ENCODE measurements around the gene NFIA. TPM values are rescaled to one million over a fixed set of nuclear protein-coding genes. Genes with fewer than 3 reads are reported as not detected.

The NFIA gene
- polyA plus RNA-seq, 1 donor (not counting 4 experiments of a cell fraction or from before 2014, with no cell fraction given), result 14.7 TPM

DNA sequence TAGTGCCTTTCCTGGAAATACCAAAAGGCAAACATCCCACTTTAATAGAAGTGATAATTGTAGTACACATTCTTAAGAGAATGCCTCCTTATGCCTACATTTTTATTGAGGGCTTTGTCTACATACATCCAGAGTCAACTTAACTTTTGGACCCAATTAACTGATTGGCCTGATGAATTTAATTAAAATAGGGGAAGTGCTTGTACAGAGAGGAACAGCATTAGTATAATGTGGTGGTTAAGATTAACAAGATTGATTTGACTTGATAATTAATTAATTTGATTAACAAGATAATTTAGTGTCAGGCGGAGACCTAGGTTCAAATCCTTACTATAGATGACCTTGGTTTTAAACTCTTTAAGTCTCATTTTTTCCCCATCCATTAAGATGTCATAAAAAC is 111.4 kb downstream of the NFIA start:
- no peaks in the 10 kb centered on the region for H3K9me1 ChIP-seq (ENCODE audit: control insufficient read depth, extremely low read depth, insufficient read depth, low read length)
- H3K4me1 ChIP-seq (ENCODE audit: control insufficient read depth, extremely low read depth, insufficient read depth, low read length), result no peaks in the 10 kb centered on the region
- H3K36me3 ChIP-seq (ENCODE audit: control insufficient read depth in 2 of 2, extremely low read depth in 1 of 2, insufficient read depth in 2 of 2, low read length in 2 of 2), result no peaks in the 10 kb centered on the region
- no peak overlapping the region for H3K4me2 ChIP-seq (ENCODE audit: control insufficient read depth, extremely low read depth, insufficient read depth, low read depth, low read length)
- dilution Hi-C loops (cut with MboI; ENCODE audit: extremely low pct_ligation_motif_present, low sequenced_read_pairs), result no loop called here
- no peak overlapping the region for H3K27ac ChIP-seq (ENCODE audit: control insufficient read depth, insufficient read depth, low read length)
- DNase-seq (ENCODE audit: low read depth, low spot score) (no peak), FAIRE-seq (no peak)
- H3K9me3 ChIP-seq (ENCODE audit: control insufficient read depth, low read depth, low read length), result no peaks in the 10 kb centered on the region
- no peaks in the 10 kb centered on the region for H4K20me1 ChIP-seq (ENCODE audit: control insufficient read depth, extremely low read depth, insufficient read depth, low read length)
- H3K79me2 ChIP-seq (ENCODE audit: control insufficient read depth, insufficient read depth, low read length), result peaks cover 3% of the 10 kb centered on the region
- H3K9ac ChIP-seq (ENCODE audit: control insufficient read depth, extremely low read depth, insufficient read depth, low read length), result no peak overlapping the region
- H3K4me3 ChIP-seq (ENCODE audit: control insufficient read depth in 2 of 3, extremely low read depth in 1 of 3, insufficient read depth in 2 of 3, low read depth in 1 of 3, low read length in 3 of 3), result no peak overlapping the region
- H2AFZ ChIP-seq (ENCODE audit: control insufficient read depth, low read length), result no peak overlapping the region
- H3K27me3 ChIP-seq (ENCODE audit: control insufficient read depth, extremely low read depth, insufficient read depth, low read length), result no peaks in the 10 kb centered on the region
- TF ChIP-seq, protein P1, sequence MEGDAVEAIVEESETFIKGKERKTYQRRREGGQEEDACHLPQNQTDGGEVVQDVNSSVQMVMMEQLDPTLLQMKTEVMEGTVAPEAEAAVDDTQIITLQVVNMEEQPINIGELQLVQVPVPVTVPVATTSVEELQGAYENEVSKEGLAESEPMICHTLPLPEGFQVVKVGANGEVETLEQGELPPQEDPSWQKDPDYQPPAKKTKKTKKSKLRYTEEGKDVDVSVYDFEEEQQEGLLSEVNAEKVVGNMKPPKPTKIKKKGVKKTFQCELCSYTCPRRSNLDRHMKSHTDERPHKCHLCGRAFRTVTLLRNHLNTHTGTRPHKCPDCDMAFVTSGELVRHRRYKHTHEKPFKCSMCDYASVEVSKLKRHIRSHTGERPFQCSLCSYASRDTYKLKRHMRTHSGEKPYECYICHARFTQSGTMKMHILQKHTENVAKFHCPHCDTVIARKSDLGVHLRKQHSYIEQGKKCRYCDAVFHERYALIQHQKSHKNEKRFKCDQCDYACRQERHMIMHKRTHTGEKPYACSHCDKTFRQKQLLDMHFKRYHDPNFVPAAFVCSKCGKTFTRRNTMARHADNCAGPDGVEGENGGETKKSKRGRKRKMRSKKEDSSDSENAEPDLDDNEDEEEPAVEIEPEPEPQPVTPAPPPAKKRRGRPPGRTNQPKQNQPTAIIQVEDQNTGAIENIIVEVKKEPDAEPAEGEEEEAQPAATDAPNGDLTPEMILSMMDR (optimal IDR thresholded peaks at IDR 0.05 in 1 of 3, IDR thresholded peaks at IDR 0.05 in 1 of 3, conservative IDR thresholded peaks at IDR 0.05 in 1 of 3; ENCODE audit: extremely low read depth in 1 of 3, insufficient read depth in 2 of 3, low read length in 3 of 3), result no peak
- no peak for TF ChIP-seq EZH2 (IDR thresholded peaks at IDR 0.05; ENCODE audit: low read length)

DNA sequence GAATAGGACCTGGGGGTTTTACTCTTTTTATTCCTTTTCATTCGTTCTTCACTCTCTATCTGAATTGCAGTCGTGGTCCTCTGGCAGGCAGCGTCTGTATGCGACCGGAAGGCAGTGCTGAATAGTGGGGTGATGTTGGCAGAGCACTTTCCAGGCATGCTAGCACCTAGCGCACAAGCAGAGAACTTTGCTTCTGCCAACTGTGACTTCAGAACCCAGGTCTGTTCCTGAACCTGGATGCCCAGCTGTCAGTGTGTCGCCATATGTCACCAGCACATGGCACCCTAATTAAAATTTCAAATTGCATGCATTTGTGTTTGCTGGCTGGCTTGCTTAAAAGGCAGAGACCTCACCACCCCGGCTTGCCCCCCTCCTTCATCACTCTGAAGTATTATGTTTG is 116.2 kb downstream of the NFIA start:
- Histone ChIP-seq H3K4me3 (ENCODE audit: control insufficient read depth in 2 of 3, extremely low read depth in 1 of 3, insufficient read depth in 2 of 3, low read depth in 1 of 3, low read length in 3 of 3) (no peak overlapping the region), H2AFZ (ENCODE audit: control insufficient read depth, low read length) (no peak overlapping the region), H3K79me2 (ENCODE audit: control insufficient read depth, insufficient read depth, low read length) (peaks cover 5% of the 10 kb centered on the region), H3K9me1 (ENCODE audit: control insufficient read depth, extremely low read depth, insufficient read depth, low read length) (no peaks in the 10 kb centered on the region), H3K9ac (ENCODE audit: control insufficient read depth, extremely low read depth, insufficient read depth, low read length) (no peak overlapping the region), H3K27me3 (ENCODE audit: control insufficient read depth, extremely low read depth, insufficient read depth, low read length) (no peaks in the 10 kb centered on the region), H3K27ac (ENCODE audit: control insufficient read depth, insufficient read depth, low read length) (no peak overlapping the region), H3K4me1 (ENCODE audit: control insufficient read depth, extremely low read depth, insufficient read depth, low read length) (peaks cover 14% of the 10 kb centered on the region), H3K36me3 (ENCODE audit: control insufficient read depth in 2 of 2, extremely low read depth in 1 of 2, insufficient read depth in 2 of 2, low read length in 2 of 2) (no peaks in the 10 kb centered on the region), H4K20me1 (ENCODE audit: control insufficient read depth, extremely low read depth, insufficient read depth, low read length) (no peaks in the 10 kb centered on the region), H3K4me2 (ENCODE audit: control insufficient read depth, extremely low read depth, insufficient read depth, low read depth, low read length) (no peak overlapping the region), H3K9me3 (ENCODE audit: control insufficient read depth, low read depth, low read length) (no peaks in the 10 kb centered on the region)
- FAIRE-seq (no peak), DNase-seq (ENCODE audit: low read depth, low spot score) (no peak)
- no peak for TF ChIP-seq EZH2 (IDR thresholded peaks at IDR 0.05; ENCODE audit: low read length)
- TF ChIP-seq, protein P1 (optimal IDR thresholded peaks at IDR 0.05 in 1 of 3, IDR thresholded peaks at IDR 0.05 in 1 of 3, conservative IDR thresholded peaks at IDR 0.05 in 1 of 3; ENCODE audit: extremely low read depth in 1 of 3, insufficient read depth in 2 of 3, low read length in 3 of 3), result no peak
- dilution Hi-C loops (cut with MboI; ENCODE audit: extremely low pct_ligation_motif_present, low sequenced_read_pairs), result no loop called here
